ENCODE measurements around the gene SLC35D3.
"Not testable (repeated sequence)": the region's sequence is repeated elsewhere in the genome, so short reads cannot be mapped to it uniquely, and the experiment has no call there.

SLC35D3 gene

GRCh38 chr6:136968837-136969236 lies 46.7 kb downstream of the SLC35D3 start:
- no peak for TF ChIP-seq CTCF (IDR thresholded peaks at IDR 0.05; ENCODE audit: low read depth, low read length)
- DNase-seq (ENCODE audit: extremely low read depth, low read depth) = no peak

DNA sequence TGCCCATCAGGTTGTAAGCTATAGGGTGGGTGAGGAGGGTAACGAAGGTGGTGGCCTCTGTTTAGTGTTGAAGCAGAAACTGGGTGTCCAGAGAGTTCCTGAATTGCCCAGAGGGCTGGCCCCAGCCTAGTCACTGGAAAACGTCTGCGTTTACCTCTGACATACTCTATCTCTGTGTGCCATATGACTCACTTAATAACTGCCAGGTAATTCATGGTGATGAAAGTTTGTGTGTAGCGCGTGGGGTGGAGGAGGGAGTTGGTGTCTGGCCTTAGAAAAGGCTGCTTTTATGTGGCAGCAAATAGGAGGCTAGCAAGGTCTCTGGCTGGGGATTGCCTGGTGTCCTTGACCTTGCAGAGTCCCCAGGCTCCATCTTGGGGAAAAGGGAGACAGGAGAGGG lies 47.3 kb downstream of the SLC35D3 start:
- no peak for DNase-seq (ENCODE audit: extremely low read depth, low read depth)
- no peak for TF ChIP-seq CTCF (IDR thresholded peaks at IDR 0.05; ENCODE audit: low read depth, low read length)

GRCh38 chr6:136969930-136970329 lies 47.8 kb downstream of the SLC35D3 start:
- TF ChIP-seq CTCF (IDR thresholded peaks at IDR 0.05; ENCODE audit: low read depth, low read length) = no peak
- no peak for DNase-seq (ENCODE audit: extremely low read depth, low read depth)

- no peak for TF ChIP-seq CTCF (IDR thresholded peaks at IDR 0.05; ENCODE audit: low read depth, low read length)
- no peak for DNase-seq (ENCODE audit: extremely low read depth, low read depth)
Observed at GRCh38 chr6:136971609-136972008, 49.5 kb downstream of the SLC35D3 start.

DNA sequence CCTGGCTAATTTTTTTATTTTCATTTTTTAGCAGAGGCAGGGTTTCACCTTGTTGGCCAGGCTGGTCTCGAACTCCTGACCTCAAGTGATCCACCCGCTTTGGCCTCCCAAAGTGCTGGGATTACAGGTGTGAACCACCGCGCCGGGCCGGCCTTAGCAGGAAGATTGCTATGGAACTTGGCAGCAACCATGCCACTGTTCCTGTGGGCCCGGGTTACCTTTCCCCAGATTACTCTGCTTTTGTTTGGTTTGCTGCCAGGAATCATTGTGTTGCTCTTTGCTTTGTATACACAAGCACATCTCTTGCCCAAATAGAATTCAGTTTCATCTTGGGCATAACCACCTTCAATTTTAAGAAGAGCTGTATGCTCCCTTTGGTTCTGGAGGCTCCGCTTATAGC lies 51.7 kb downstream of the SLC35D3 start:
- not testable (repeated sequence) for DNase-seq (ENCODE audit: extremely low read depth, low read depth)

All from AG09319 (cell line).